Lung microvascular endothelial cell (primary cell): ENCODE data around the gene TMEM11. TPM values are rescaled to one million over a fixed set of nuclear protein-coding genes. Genes with fewer than 3 reads are reported as not detected.
A peak's percentile ranks its signal among the peaks of the same experiment; 100 is the strongest.

Source experiments
- DNase-seq, 2 donors: peaks; one replicate each; pipeline versions ENCODE4 v3.0.0 to v3.0.0-alpha.2; 2010; ENCODE audit warnings: low read depth in 2 of 2
- total RNA-seq: library from RNA; depleted of rRNA; stranded (reverse); fragments of >200 nt; gene quantifications from 2 replicates; pipeline ENCODE4 v1.2.1, GENCODE V29; 2014

Gene TMEM11
- 15.0 and 18.1 TPM in 2 replicates for total RNA-seq

- peak; percentile 95 to 98 for DNase-seq
Observed at GRCh38 chr17:21214015-21214776, at the start of gene TMEM11. TMEM11 (minus strand) TSS chr17:21214161; CDS start chr17:21214152, 9 bp downstream.

GRCh38 chr17:21263376-21263775, 49.4 kb upstream of the TMEM11 start:
- DNase-seq = no peak

- no peak for DNase-seq
Observed at GRCh38 chr17:21262259-21262993, 48.5 kb upstream of the TMEM11 start.

- DNase-seq = no peak
Observed at GRCh38 chr17:21258593-21258992, 44.6 kb upstream of the TMEM11 start.

GRCh38 chr17:21253646-21254441, 39.9 kb upstream of the TMEM11 start:
- DNase-seq = no peak

- DNase-seq = peak; percentile 87 to 91
Observed at GRCh38 chr17:21252796-21253645, 39.1 kb upstream of the TMEM11 start, which contains the start of gene NATD1. NATD1 (minus strand) TSS chr17:21253410; CDS start chr17:21253264, 146 bp downstream.

GRCh38 chr17:21252289-21252795, 38.4 kb upstream of the TMEM11 start:
- no peak for DNase-seq

GRCh38 chr17:21251337-21252010, 37.5 kb upstream of the TMEM11 start:
- DNase-seq = no peak

- no peak for DNase-seq
Observed at GRCh38 chr17:21250854-21251253, 36.9 kb upstream of the TMEM11 start.

GRCh38 chr17:21249920-21250703, 36.2 kb upstream of the TMEM11 start:
- no peak for DNase-seq

- DNase-seq = no peak
Observed at GRCh38 chr17:21249086-21249795, 35.3 kb upstream of the TMEM11 start.

- no peak for DNase-seq
Observed at GRCh38 chr17:21248500-21248899, 34.5 kb upstream of the TMEM11 start.

- DNase-seq = no peak
Observed at GRCh38 chr17:21247552-21248258, 33.7 kb upstream of the TMEM11 start.

- DNase-seq = no peak
Observed at GRCh38 chr17:21246698-21247097, 32.7 kb upstream of the TMEM11 start.

GRCh38 chr17:21245639-21246084, 31.7 kb upstream of the TMEM11 start:
- DNase-seq = no peak

- DNase-seq = no peak
Observed at GRCh38 chr17:21243516-21244303, 29.7 kb upstream of the TMEM11 start.
